ENCODE data around the gene TNS2.
"Not testable (repeated sequence)": the region's sequence is repeated elsewhere in the genome, so short reads cannot be mapped to it uniquely, and the experiment has no call there.

The TNS2 gene

GRCh38 chr12:53027014-53027413 is 22.9 kb upstream of the TNS2 start:
- H3K4me3 Mint-ChIP-seq, H3K27me3 Mint-ChIP-seq, DNase-seq, H3K9me3 Mint-ChIP-seq, H3K4me1 Mint-ChIP-seq, H3K27ac Mint-ChIP-seq: not testable (repeated sequence)
- CTCF ChIA-PET, result interaction anchor here (1.0 to 2.0 kb wide), 3 partner anchors 10 to 18 kb away, joined by 3 to 7 read pairs (median 3); no protein-coding TSS in a partner anchor
- H3K36me3 Mint-ChIP-seq, result peaks cover 53% of the 10 kb centered on the region

GRCh38 chr12:53031616-53032015 is 18.2 kb upstream of the TNS2 start:
- no peaks in the 10 kb centered on the region for H3K27me3 Mint-ChIP-seq
- no peaks in the 10 kb centered on the region for H3K9me3 Mint-ChIP-seq
- H3K36me3 Mint-ChIP-seq, result peaks cover 55% of the 10 kb centered on the region
- peaks cover 9% of the 10 kb centered on the region for H3K4me1 Mint-ChIP-seq
- CTCF ChIA-PET, result interaction anchor here (1.0 kb wide), 1 partner anchor 23 kb away, joined by 4 read pairs; no protein-coding TSS in a partner anchor
- no peak overlapping the region for H3K27ac Mint-ChIP-seq
- H3K4me3 Mint-ChIP-seq, result no peak overlapping the region
- no peak for DNase-seq

DNA sequence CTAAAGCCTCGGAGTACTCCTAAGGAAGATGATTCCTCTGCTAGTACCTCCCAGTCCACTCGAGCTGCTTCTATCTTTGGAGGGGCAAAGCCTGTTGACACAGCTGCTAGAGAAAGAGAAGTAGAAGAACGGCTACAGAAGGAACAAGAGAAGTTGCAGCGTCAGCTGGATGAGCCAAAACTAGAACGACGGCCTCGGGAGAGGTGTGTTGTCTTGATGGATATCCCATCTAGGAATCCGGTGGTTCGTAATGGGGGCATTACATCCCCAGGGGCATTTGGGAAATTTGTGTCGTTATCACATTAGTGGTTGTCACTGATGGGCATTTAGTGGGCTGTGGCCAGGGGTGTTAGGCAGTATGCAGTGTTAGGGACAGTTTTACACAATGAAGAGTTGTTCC is 16.0 kb upstream of the TNS2 start:
- H3K4me3 Mint-ChIP-seq, H3K27me3 Mint-ChIP-seq, H3K9me3 Mint-ChIP-seq, DNase-seq, CTCF ChIA-PET: not testable (repeated sequence)
- peaks cover 29% of the 10 kb centered on the region for H3K4me1 Mint-ChIP-seq
- H3K36me3 Mint-ChIP-seq, result peaks cover 55% of the 10 kb centered on the region
- H3K27ac Mint-ChIP-seq, result peak overlapping the region; percentile 30

DNA sequence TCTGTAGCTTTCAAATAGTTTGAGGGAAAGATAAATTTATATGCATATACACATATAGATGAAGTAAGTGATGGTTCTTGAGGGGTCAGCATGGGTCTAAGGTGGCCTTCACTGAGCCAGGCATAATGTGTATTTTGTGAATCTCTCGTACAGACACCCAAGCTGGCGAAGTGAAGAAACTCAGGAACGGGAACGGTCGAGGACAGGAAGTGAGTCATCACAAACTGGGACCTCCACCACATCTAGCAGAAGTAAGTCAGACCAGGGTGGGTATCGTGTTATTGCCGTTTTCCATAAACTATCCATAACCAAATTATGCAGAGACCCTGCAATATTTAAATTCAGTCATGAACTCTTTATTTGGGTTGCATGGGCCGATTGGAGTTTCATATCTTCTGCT is 15.4 kb upstream of the TNS2 start:
- Mint-ChIP-seq H3K27ac (no peak overlapping the region), H3K27me3 (no peaks in the 10 kb centered on the region), H3K4me3 (no peak overlapping the region), H3K4me1 (peaks cover 35% of the 10 kb centered on the region), H3K36me3 (peaks cover 61% of the 10 kb centered on the region), H3K9me3 (no peaks in the 10 kb centered on the region)
- CTCF ChIA-PET, result no interaction called here
- DNase-seq, result no peak

DNA sequence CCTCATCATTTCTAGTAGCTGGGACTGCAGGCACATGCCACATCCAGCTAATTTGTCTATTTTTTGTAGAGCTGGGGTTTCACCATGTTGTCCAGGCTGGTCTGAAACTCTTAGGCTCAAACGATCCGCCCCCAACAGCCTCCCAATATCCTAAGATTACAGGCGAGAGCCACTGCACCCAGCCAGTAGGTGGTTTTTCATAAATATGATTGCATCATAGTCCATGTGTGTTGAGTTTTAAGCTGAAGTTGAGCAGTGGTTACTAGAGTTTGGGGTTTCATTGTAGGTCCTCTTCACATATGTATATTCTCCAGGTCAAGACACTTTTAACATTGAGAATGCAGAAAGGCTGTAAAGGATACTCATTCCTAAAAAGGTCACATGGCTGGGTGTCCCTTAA is 13.1 kb upstream of the TNS2 start:
- H3K27me3 Mint-ChIP-seq, result no peaks in the 10 kb centered on the region
- CTCF ChIA-PET, result interaction anchor here (0.8 to 1.7 kb wide), 2 partner anchors 8 to 12 kb away, joined by 4 to 5 read pairs; no protein-coding TSS in a partner anchor
- H3K4me1 Mint-ChIP-seq, result peaks cover 39% of the 10 kb centered on the region
- peaks cover 61% of the 10 kb centered on the region for H3K36me3 Mint-ChIP-seq
- H3K4me3 Mint-ChIP-seq, result no peak overlapping the region
- DNase-seq, result no peak
- no peak overlapping the region for H3K27ac Mint-ChIP-seq
- no peaks in the 10 kb centered on the region for H3K9me3 Mint-ChIP-seq

DNA sequence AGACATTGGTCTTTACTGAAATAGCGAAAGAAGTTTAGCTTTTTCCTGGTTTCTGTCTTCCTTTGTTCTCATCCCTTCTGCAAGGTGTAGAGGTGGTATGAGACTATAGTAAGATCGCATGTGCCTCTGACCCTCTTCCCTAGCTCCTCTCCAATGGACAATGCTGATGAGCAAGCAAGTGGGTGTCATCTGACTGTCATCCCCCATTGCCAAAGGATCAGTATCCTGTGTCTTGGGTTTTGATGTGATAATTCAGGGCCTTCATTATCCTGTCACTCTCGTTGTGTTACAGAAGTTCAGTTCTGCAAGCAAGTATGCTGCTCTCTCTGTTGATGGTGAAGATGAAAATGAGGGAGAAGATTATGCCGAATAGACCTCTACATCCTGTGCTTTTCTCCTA is 10.0 kb upstream of the TNS2 start:
- H3K9me3 Mint-ChIP-seq, result no peaks in the 10 kb centered on the region
- no peak overlapping the region for H3K4me3 Mint-ChIP-seq
- no peak overlapping the region for H3K27ac Mint-ChIP-seq
- H3K36me3 Mint-ChIP-seq, result peaks cover 52% of the 10 kb centered on the region
- CTCF ChIA-PET, result interaction anchor here (2.4 to 2.6 kb wide), 2 partner anchors 14 to 59 kb away, joined by 13 to 19 read pairs; no protein-coding TSS in a partner anchor
- DNase-seq, result no peak
- H3K27me3 Mint-ChIP-seq, result peaks cover 10% of the 10 kb centered on the region
- H3K4me1 Mint-ChIP-seq, result peaks cover 30% of the 10 kb centered on the region

DNA sequence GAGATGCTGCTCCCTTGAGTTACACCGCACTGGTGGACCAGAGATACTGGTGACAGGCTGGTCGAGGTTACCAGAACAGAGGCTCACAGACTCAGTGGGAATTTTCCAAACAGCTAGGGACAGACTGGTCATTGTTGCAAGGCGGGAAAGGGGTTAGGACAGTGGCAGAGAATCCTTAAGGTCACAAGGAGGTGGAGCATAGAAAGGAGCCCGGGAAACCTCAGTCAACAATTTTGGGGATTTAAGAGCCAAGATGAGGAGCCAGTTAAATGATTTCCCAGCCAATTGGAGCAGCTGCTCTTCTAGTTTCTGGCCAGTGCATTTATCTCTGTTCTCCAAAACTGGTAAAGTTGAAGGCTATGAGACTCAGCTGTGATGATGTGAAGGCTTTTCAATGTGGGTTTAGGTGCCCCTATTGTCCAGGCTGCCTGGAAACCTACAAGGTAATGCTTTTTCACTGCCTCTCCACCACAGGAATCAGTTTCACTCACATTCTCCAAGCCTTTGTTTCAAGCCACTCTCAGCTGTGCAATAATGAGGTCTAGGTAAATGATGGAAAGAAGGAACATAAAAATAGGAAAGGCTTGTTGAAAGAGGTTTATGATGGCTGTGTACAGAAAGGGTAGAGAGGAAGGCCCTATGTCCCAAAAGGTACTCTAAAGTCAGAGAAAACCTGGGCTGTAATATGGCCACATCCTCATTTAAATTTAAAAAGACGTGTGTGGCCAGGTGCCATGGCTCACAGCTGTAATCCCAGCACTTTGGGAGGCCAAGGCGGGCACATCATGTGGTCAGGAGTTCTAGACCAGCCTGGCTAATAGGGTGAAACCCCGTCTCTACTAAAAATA is 7.0 kb upstream of the TNS2 start:
- no peak for DNase-seq
- H3K36me3 Mint-ChIP-seq, result peaks cover 38% of the 10 kb centered on the region
- no peak overlapping the region for H3K27ac Mint-ChIP-seq
- CTCF ChIA-PET, result interaction anchor here (1.4 to 6.3 kb wide), 2 partner anchors 13 to 60 kb away, joined by 3 to 33 read pairs; partner anchors contain the start of gene SOAT2
- no peaks in the 10 kb centered on the region for H3K9me3 Mint-ChIP-seq
- no peak overlapping the region for H3K4me3 Mint-ChIP-seq
- peaks cover 35% of the 10 kb centered on the region for H3K4me1 Mint-ChIP-seq
- H3K27me3 Mint-ChIP-seq, result peaks cover 31% of the 10 kb centered on the region

GRCh38 chr12:53044052-53044581 is 5.7 kb upstream of the TNS2 start:
- Mint-ChIP-seq H3K4me3 (no peak overlapping the region), H3K27ac (no peak overlapping the region), H3K27me3 (peaks cover 33% of the 10 kb centered on the region), H3K4me1 (peaks cover 29% of the 10 kb centered on the region), H3K36me3 (peaks cover 28% of the 10 kb centered on the region), H3K9me3 (no peaks in the 10 kb centered on the region)
- DNase-seq, result no peak
- CTCF ChIA-PET, result interaction anchor here (0.9 to 6.3 kb wide), 6 partner anchors 8 to 159 kb away, joined by 3 to 33 read pairs (median 4); partner anchors contain the start of gene EIF4B

GRCh38 chr12:53044896-53045695 is 4.8 kb upstream of the TNS2 start:
- Mint-ChIP-seq H3K4me3 (no peak overlapping the region), H3K4me1 (peaks cover 28% of the 10 kb centered on the region), H3K27ac (no peak overlapping the region), H3K9me3 (no peaks in the 10 kb centered on the region), H3K27me3 (peaks cover 40% of the 10 kb centered on the region), H3K36me3 (peaks cover 21% of the 10 kb centered on the region)
- no peak for DNase-seq
- CTCF ChIA-PET, result interaction anchor here (0.5 to 6.3 kb wide), 9 partner anchors 9 to 561 kb away, joined by 3 to 33 read pairs (median 4); partner anchors contain the start of gene EIF4B

GRCh38 chr12:53045696-53046045 is 4.2 kb upstream of the TNS2 start:
- CTCF ChIA-PET, result interaction anchor here (0.5 to 6.3 kb wide), 9 partner anchors 8 to 560 kb away, joined by 3 to 33 read pairs (median 4); partner anchors contain the start of gene EIF4B
- Mint-ChIP-seq H3K4me1 (peaks cover 28% of the 10 kb centered on the region), H3K27ac (no peak overlapping the region), H3K36me3 (peaks cover 18% of the 10 kb centered on the region), H3K27me3 (peaks cover 45% of the 10 kb centered on the region), H3K4me3 (peak overlapping the region; percentile 84), H3K9me3 (no peaks in the 10 kb centered on the region)
- no peak for DNase-seq

DNA sequence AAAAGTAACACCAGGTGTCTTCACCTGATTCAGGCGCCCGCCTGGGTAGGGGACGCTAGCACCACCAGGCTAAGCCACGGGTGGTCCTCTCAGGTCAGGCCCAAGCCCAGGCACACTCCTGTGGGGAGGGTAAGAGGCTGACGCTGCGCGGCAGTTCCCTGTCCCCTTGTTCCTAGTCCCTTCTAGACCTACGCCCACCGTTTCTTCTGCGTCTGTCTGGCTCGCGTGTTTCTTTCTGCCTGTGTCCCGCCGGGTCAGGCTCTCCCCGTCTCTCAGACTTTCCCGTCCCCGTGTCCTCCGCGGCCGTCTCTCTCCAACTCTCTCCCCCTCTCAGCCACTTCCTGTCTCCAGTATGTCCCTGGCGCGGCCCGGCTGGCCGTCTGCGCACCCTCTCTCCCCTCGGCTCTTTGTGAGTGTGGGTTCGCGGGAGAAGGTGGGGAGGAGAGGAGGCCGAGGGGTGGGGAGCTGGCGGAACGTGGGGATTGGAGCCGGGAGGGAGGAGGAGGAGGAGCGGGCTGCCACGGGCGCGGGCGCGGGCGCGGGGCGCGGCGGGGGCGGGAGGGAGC is 3.1 kb upstream of the TNS2 start:
- CTCF ChIA-PET, result interaction anchor here (0.7 to 6.3 kb wide), 8 partner anchors 9 to 114 kb away, joined by 3 to 33 read pairs (median 6); partner anchors contain the start of genes EIF4B and SOAT2
- peaks cover 52% of the 10 kb centered on the region for H3K27me3 Mint-ChIP-seq
- no peak for DNase-seq
- H3K36me3 Mint-ChIP-seq, result peaks cover 12% of the 10 kb centered on the region
- H3K27ac Mint-ChIP-seq, result peak overlapping the region; percentile 83
- H3K4me3 Mint-ChIP-seq, result peak overlapping the region; percentile 84
- H3K9me3 Mint-ChIP-seq, result no peaks in the 10 kb centered on the region
- peaks cover 28% of the 10 kb centered on the region for H3K4me1 Mint-ChIP-seq

DNA sequence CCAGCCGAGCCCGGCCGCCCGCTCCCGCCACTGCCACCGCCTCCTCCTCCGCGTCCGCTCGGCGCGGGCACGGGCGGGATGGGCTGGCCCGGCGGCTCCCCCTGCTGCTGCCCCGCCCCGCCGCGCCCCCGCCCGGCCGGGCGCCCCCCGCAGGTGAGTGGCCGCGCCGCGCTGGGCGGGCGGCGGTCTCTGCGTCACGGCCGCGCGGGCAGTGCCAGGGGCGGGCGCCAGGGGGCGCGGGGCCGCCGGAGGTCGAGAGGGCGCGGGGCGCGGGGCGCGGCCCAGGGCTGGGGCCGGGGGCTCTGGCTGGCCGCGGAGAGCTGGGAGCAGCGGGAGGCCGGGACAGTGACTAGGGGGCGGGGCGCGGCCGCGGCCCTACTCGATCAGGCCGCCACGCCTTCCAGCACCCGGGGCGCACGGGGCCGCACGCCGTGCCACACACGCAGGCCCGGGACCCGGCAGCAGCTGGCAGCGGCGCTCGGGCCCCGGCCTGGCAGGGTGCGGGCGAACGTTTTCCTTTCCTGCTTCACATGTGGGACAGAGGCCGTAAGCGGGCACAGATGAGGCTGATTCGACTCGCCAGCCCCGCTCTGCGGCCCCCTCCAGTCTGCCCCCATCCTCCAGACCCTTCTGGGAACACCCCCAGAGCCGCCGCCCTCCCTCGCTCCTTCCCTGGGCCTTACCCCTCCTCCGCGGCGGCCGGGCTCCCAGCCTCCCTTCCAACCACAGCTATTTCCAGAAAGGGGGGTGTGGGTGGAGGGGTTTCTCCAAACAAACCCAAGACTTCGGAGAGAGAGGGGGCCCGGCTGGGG is 2.4 kb upstream of the TNS2 start:
- Mint-ChIP-seq H3K4me1 (peaks cover 30% of the 10 kb centered on the region), H3K9me3 (no peaks in the 10 kb centered on the region), H3K27ac (no peak overlapping the region), H3K36me3 (peaks cover 6% of the 10 kb centered on the region), H3K27me3 (peaks cover 52% of the 10 kb centered on the region), H3K4me3 (peak overlapping the region; percentile 58)
- CTCF ChIA-PET, result interaction anchor here (0.7 to 6.3 kb wide), 9 partner anchors 8 to 113 kb away, joined by 3 to 33 read pairs (median 5); partner anchors contain the start of genes SOAT2 and SPRYD3
- DNase-seq, result peak; percentile 73
